A673 (cell line): Measurements from ENCODE around the gene CEP112. TPM values are rescaled to one million over a fixed set of nuclear protein-coding genes. Genes with fewer than 3 reads are reported as not detected.

ENCODE experiments used
- BruUV-seq: library from RNA; stranded (reverse); fragments of 400-500 nt; replicated peaks from 2 replicates; lab custom pipeline; 2021; lab: Mats Ljungman, UMichigan
- CTCF ChIA-PET: fragments of 300-600 bp; sonication (Branson Sonifier 250); formaldehyde crosslinking; loops from one replicate; lab custom pipeline; 2022; ENCODE audit warnings: antibody characterized with exemption; lab: Charles Lee
- POLR2A ChIA-PET: fragments of 300-600 bp; sonication (Branson Sonifier 250); formaldehyde crosslinking; loops from one replicate; lab custom pipeline; 2022; ENCODE audit warnings: antibody characterized with exemption; ENCODE audit not compliant: low non-redundant PET; lab: Charles Lee
- DNase-seq: peaks from one replicate; pipeline ENCODE4 v3.0.0-alpha.2; 2015; ENCODE audit warnings: low spot score
- H3K27ac ChIP-seq: fragments of 200-600 bp; sonication (generic); 2 replicates; pipeline ENCODE4 v1.5.1; 2016; ENCODE audit warnings: mixed run types, low read depth, mild to moderate bottlenecking, mixed read lengths, antibody characterized with exemption, low read length; ENCODE audit not compliant: poor library complexity, severe bottlenecking
- H3K27me3 ChIP-seq: fragments of 200-600 bp; sonication (generic); replicated peaks from 2 replicates; pipeline ENCODE4 v1.6.1; 2017; ENCODE audit warnings: mixed run types, low read depth, mild to moderate bottlenecking, mixed read lengths, antibody characterized with exemption, low read length; ENCODE audit not compliant: insufficient read depth, poor library complexity
- H3K36me3 ChIP-seq: fragments of 200-600 bp; sonication (generic); 2 replicates; pipeline ENCODE4 v1.6.1; 2016; ENCODE audit warnings: mixed run types, mild to moderate bottlenecking, mixed read lengths, antibody characterized with exemption, low read length; ENCODE audit not compliant: insufficient read depth, poor library complexity, severe bottlenecking
- H3K4me1 ChIP-seq: fragments of 200-600 bp; sonication (generic); 2 replicates; pipeline ENCODE4 v1.6.1; 2017; ENCODE audit warnings: mixed run types, mild to moderate bottlenecking, mixed read lengths, antibody characterized with exemption, low read length; ENCODE audit not compliant: insufficient read depth, poor library complexity, severe bottlenecking
- H3K4me3 ChIP-seq: fragments of 200-600 bp; sonication (generic); 2 replicates; pipeline ENCODE4 v1.5.1; 2016; ENCODE audit warnings: low read depth, mixed run types, mild to moderate bottlenecking, mixed read lengths, low read length; ENCODE audit not compliant: poor library complexity, severe bottlenecking
- H3K9me3 ChIP-seq: fragments of 200-600 bp; sonication (generic); 2 replicates; pipeline ENCODE4 v1.6.1; 2016; ENCODE audit warnings: mixed run types, low read depth, mild to moderate bottlenecking, mixed read lengths, antibody characterized with exemption, low read length; ENCODE audit not compliant: poor library complexity, severe bottlenecking
- CTCF ChIP-seq: fragments of 300-800, 200-600 bp; sonication (generic); conservative IDR thresholded peaks from 2 replicates; pipeline ENCODE4 v1.5.1; 2017; ENCODE audit warnings: low read depth, mild to moderate bottlenecking, antibody characterized with exemption, low read length, moderate library complexity, mixed read lengths
- EZH2 ChIP-seq: fragments of 200-600 bp; sonication (generic); IDR thresholded peaks from 2 replicates; pipeline ENCODE4 v1.6.1; 2017; ENCODE audit warnings: borderline replicate concordance, low read depth, mild to moderate bottlenecking, mixed read lengths, antibody characterized with exemption, low read length; ENCODE audit not compliant: poor library complexity, severe bottlenecking
- intact Hi-C: fragments of 100-400 bp; cut with micrococcal nuclease; formaldehyde crosslinking; loops from one replicate; pipeline ENCODE4 v1.10.0; 2022; ENCODE audit not compliant: unreplicated experiment
- total RNA-seq: library from RNA; stranded (reverse); gene quantifications from 2 replicates; pipeline ENCODE4 v1.2.3, GENCODE V29; 2021

The CEP112 gene
- total RNA-seq, 1 experiment from 2014 or later = 27.2 TPM

DNA sequence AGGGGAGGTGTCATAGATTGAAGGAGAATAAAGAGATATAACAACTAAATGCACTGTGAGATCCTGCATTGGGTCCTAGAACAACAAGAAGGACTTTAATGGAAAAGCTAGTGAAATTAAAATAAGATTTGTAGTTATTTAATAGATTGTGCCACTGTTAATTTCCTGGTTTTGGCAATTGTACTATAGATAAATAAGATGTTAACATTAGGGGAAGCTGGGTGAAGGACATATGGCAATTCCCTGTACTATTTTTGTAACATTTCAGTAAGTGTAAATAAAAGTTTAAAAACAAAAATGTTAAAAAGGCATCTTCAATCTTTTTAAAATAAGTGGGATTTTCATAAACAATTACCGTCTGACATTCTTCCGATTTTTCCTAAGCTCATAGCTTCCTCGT, 372.1 kb downstream of the CEP112 start:
- BruUV-seq = no TSS peak
- intact Hi-C loops = no loop called here

GRCh38 chr17:65817951-65818350, 374.0 kb downstream of the CEP112 start:
- BruUV-seq = no TSS peak
- POLR2A ChIA-PET = no interaction called here
- H3K36me3 ChIP-seq = no peaks in the 10 kb centered on the region

More for the DNA sequence above, 372.1 kb downstream of the CEP112 start:
- Histone ChIP-seq H3K4me3 (no peak overlapping the region), H3K4me1 (no peaks in the 10 kb centered on the region), H3K36me3 (no peaks in the 10 kb centered on the region), H3K27ac (no peak overlapping the region), H3K27me3 (no peaks in the 10 kb centered on the region), H3K9me3 (no peaks in the 10 kb centered on the region)
- POLR2A ChIA-PET = no interaction called here
- CTCF ChIA-PET = no interaction called here
- DNase-seq = no peak
- TF ChIP-seq EZH2 = no peak
- no peak for TF ChIP-seq CTCF

GRCh38 chr17:65814418-65814817, 377.5 kb downstream of the CEP112 start:
- POLR2A ChIA-PET = no interaction called here
- CTCF ChIA-PET = no interaction called here
- intact Hi-C loops = no loop called here

More at GRCh38 chr17:65817951-65818350, 374.0 kb downstream of the CEP112 start:
- Histone ChIP-seq H3K4me1 (no peaks in the 10 kb centered on the region), H3K4me3 (no peak overlapping the region), H3K27ac (no peak overlapping the region), H3K27me3 (no peaks in the 10 kb centered on the region), H3K9me3 (no peaks in the 10 kb centered on the region)
- intact Hi-C loops = no loop called here
- CTCF ChIA-PET = no interaction called here
- no peak for DNase-seq
- no peak for TF ChIP-seq CTCF
- no peak for TF ChIP-seq EZH2

More at GRCh38 chr17:65814418-65814817, 377.5 kb downstream of the CEP112 start:
- DNase-seq = no peak
- no peaks in the 10 kb centered on the region for H3K27me3 ChIP-seq
- TF ChIP-seq EZH2 (no peak), CTCF (no peak)
- H3K4me1 ChIP-seq = no peaks in the 10 kb centered on the region
- no peaks in the 10 kb centered on the region for H3K9me3 ChIP-seq
- no peak overlapping the region for H3K27ac ChIP-seq
- H3K36me3 ChIP-seq = no peaks in the 10 kb centered on the region
- BruUV-seq = no TSS peak
- no peak overlapping the region for H3K4me3 ChIP-seq
